GM18508 (cell line): Measurements from ENCODE around the gene XIST.
"Not testable (repeated sequence)": the region's sequence is repeated elsewhere in the genome, so short reads cannot be mapped to it uniquely, and the experiment has no call there.

Experiments used
- ATAC-seq: cut with Tn5 transposase; IDR thresholded peaks from one replicate; pipeline ENCODE4 v1.9.1; 2021; ENCODE audit warnings: moderate number of reproducible peaks; ENCODE audit not compliant: insufficient read depth, unreplicated experiment

Gene XIST

GRCh38 chrX:73840120-73840924, 12.2 kb downstream of the XIST start:
- no peak for ATAC-seq

- ATAC-seq = no peak
Observed at GRCh38 chrX:73839152-73839551, 13.4 kb downstream of the XIST start.

DNA sequence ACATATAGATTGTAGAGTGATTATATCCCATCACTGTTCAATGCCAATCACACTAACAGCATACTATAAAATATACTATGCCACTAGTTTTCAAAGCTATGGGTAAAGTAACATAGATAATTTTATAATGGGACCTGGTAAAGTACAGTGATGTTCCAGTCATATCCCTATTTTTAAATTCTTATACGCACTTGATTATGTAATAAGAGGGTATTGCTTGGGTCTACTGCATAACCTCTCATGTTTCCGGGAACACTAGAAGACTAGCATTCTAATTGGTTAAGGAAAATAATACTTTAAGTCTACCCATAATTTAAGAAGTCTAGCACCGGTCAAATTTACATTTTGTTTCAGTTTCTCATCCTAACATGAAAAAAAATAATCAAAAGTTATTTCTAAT, 14.4 kb downstream of the XIST start:
- no peak for ATAC-seq

DNA sequence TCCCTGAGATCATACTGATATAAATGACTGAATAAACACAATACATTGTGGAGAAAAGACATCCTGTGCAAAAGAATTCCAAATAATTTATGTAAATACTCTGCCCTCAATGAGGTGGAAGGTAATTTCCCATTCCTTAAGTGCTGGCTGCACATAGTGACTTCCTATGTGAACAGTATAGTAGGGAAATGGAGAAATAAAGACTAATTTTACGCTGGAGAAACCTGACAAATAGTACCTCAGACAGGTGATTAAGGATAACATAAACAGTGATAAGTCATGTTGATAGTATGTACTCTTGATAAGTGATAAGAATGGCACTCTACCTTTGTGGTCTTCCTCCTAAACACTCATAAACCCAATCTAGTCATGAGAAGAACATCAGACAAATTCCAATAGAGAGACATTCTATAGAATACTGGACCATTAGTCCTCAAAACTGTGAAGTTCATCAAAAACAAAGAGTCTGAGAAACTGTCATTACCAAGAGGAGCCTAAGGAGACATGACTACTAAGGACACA, 15.5 kb downstream of the XIST start:
- ATAC-seq = no peak

GRCh38 chrX:73834219-73834618, 18.3 kb downstream of the XIST start:
- ATAC-seq = no peak

DNA sequence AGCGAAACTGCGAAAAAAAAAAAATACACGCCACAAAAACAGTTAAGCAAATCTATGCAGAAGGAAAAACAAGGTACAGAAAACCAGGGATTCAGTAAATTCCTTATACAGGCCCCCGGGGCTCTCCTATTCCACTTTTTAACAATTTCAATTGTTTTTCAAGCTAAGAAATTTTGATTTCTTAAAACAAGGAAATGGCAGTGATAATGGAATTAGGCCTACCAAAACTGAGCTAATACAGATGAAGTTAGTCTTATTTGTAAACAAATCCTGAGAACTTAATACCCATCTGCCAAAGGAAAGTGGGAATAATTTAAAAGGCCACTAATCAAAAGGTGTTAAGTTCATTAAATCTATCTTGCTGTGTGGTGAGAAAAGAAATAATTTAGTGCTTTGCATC, 20.2 kb downstream of the XIST start:
- no peak for ATAC-seq

- ATAC-seq = no peak
Observed at GRCh38 chrX:73831500-73831899, 21.0 kb downstream of the XIST start.

- ATAC-seq = no peak
Observed at GRCh38 chrX:73830489-73831414, 21.8 kb downstream of the XIST start.

DNA sequence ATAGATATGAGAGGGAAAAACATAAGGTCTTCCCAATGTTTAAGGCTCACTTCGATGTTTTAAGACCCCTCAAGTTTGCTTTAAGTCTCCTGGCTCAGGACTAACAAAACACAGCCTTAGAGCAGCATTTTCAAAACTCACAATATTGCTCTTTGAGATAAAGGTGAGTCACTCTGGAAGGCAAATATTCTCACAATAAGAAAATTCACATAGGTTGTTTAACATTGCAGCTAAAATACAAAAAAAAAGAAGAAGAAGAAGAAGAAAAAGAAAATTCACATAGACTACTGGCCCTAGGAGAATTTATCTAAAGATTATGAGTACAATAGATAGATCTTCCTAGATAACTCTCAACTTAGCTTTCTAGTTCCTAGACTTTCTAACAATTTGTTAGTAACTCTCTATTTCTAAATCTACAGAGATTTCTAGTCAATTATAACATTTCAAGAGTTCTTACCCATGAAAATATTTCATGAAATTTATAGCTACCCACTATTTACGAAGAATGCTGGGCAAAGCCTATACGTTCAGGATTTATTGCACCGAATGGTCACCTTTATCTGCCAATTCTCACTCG, 22.5 kb downstream of the XIST start:
- ATAC-seq = no peak

- ATAC-seq = no peak
Observed at GRCh38 chrX:73828080-73828720, 24.3 kb downstream of the XIST start.

- no peak for ATAC-seq
Observed at GRCh38 chrX:73827406-73827805, 25.1 kb downstream of the XIST start.

GRCh38 chrX:73826996-73827395, 25.5 kb downstream of the XIST start:
- no peak for ATAC-seq

GRCh38 chrX:73825569-73825968, 26.9 kb downstream of the XIST start:
- no peak for ATAC-seq

DNA sequence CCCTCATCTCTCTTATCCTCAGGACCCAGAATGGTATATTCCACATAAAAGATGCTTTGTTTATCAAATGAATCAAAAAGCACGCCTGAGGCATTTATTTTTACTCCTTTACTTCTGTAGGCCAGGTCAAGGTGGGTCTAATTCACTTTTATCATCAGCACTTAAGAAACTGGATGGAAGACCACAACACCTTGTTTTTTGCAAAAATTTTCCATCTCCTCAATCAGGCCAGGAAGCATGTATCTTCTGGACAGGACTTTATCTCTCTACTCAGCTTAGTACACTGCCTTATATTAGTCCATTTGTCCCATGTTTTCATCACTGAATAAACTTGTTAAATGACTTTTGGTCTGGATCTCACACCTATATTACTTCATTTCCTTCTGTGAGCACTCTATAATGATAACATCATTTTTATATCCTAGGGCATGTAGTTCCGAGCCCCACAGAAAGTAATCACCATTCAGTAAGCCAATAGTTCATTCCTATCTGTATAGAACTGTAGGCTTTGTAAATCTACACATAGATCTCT, 29.0 kb downstream of the XIST start:
- ATAC-seq = no peak

- ATAC-seq = no peak
Observed at GRCh38 chrX:73822775-73823174, 29.7 kb downstream of the XIST start.

GRCh38 chrX:73821921-73822559, 30.5 kb downstream of the XIST start:
- ATAC-seq = no peak

- not testable (repeated sequence) for ATAC-seq
Observed at GRCh38 chrX:73819864-73820558, 32.5 kb downstream of the XIST start.

GRCh38 chrX:73818200-73819116, 34.1 kb downstream of the XIST start:
- ATAC-seq = no peak
